Measurements from ENCODE around the gene INO80D.

DNA sequence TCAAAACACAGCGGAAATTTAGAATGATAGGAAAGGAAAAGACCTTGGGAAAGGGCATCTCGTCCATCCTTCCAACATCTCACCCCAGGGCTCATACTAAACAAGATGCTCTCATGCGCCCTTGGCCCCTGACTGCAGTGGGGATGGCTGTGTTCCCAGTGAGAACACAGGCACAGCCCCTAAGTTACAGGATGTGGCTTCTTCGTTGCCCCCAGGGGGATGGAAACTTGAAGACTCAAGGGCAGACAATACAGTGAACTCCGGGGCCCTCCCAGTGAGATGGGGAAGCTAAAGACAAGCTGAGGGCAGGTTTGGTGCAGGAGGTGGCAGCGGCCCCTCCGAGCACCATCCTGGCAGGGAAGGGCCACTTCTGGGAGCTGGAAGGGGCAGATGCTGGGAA is 139.7 kb downstream of the INO80D start:
- no peak for TF ChIP-seq POLR2AphosphoS5 (IDR thresholded peaks at IDR 0.05; ENCODE audit: borderline replicate concordance, low read depth, low read length)
- TF ChIP-seq EZH2 (IDR thresholded peaks at IDR 0.05), result no peak

All from SK-N-MC (cell line).